NOMO-1 treated with dmso at 0.1 percent for 144 hours (cell line): ENCODE measurements around the gene NT5C2.
"Not testable (repeated sequence)": the region's sequence is repeated elsewhere in the genome, so short reads cannot be mapped to it uniquely, and the experiment has no call there.

Experiments used
- DNase-seq: peaks from one replicate; lab custom pipeline; 2025; ENCODE audit not compliant: unreplicated experiment; lab: John Stamatoyannopoulos, UW

The NT5C2 gene

DNA sequence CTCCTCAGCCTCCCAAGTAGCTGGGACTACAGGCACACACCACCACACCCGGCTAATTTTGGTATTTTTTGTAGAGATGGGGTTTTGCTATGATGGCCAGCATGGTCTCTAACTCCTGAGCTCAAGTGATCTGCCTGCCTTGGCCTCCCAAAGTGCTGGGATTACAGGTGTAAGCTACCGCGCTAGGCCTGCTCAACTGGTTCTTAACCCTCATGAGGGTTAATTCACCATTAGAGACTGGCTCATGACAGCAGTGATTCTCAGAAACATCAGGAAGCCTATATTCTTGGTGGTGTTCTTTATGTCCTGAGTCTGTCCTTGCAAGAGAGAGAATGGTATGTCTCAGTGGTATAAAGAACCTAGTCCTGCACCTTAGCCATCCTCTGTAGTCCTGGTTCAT lies 10.4 kb upstream of the NT5C2 start:
- no peak for DNase-seq

- DNase-seq, result peak; percentile 77
These were observed 9.2 kb upstream of the NT5C2 start for GRCh38 chr10:103202319-103202718.

- peak; percentile 88 for DNase-seq
These were observed 6.4 kb upstream of the NT5C2 start for GRCh38 chr10:103199488-103199887.

DNA sequence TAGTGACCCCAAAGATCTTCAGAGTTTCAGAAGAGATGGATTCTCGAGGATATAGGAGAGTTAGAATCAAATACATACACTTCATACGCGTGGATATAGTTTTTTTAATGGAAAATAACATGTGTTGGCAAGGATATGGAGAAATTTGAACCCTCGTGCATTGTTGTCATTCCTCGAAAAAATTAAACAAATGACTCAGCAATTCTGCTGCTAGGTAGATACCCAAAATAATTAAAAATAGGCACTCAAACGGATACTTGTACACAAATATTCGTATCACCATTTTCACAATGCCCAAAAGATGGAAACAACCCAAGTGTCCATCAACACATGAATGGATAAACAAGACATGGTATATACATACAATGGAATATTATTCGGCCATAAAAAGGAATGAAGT lies 5.6 kb upstream of the NT5C2 start:
- DNase-seq, result no peak

DNA sequence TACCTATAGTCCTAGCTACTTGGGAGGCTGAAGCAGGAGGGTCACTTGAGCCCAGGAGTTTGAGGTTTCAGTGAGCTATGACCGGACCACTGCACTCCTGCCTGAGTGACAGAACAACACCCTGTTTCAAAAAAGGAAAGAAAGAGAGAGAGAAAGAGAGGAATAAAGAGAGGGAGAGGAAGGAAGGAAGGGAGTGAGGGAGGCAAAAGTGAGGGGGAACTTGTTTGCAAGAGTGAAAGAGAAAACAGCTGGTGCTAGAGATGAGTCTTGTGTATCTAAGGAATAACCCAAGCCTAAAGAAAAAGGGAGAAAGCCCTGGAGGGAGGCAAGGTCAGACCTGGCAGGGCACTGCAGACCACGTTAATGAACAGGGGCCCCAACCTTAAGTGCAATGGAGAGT lies 4.8 kb upstream of the NT5C2 start:
- no peak for DNase-seq

- DNase-seq, result peak; percentile 73
These were observed 4.1 kb upstream of the NT5C2 start for GRCh38 chr10:103197174-103197573.

DNA sequence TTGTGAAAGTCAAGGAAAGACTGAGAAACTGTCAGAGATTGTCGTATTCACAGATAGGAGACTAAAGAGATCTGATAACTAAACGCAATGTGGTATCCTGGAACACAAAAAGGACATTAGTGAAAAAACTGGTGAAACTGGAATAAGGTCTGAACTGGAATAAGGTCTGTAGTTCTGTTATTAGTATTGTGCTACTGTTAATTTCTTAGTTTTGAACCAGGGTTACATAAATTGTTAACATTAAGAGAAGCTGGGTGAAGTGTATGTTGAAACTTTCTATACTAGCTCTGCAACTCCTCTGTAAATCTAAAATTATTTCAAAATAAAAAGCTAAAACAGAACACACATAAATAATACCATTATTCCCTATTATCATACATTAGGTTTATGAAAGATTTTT lies 3.4 kb upstream of the NT5C2 start:
- DNase-seq, result no peak

DNA sequence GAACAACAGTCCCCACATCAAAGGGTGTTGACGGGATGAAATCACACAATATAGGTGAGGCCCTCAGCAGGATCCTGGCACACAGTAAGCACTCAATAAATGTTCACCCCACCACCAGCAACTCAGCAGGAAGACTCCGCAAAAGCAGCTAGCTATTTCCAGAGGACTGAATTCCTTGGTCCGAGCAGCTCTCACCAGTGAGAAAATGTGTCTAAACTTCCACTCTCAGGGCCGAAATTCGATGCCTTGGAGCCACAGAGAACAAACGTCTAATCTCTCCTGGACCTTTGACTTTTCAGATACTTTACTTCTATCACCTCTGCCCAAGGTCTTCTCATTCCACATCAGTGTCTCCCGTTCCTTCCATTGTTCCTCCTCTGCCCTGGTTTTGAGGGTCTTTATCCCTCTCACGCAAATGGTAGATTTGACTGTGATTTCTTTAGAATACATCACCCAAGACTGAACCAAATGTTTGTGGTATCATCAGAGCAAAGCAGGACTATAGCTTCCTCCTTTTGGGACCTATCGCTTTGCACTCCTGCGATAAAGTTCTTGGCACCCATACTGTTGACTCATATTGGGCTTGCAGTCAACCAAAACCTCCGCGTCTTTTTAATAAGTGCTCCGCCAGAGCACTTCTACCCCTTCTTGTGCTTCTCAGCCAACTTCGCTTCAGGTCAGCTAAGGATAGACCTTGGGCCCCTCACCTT lies 903 bp upstream of the NT5C2 start:
- no peak for DNase-seq

- DNase-seq, result peak; percentile 83
These were observed 493 bp downstream of the NT5C2 start for GRCh38 chr10:103192451-103193106.

DNA sequence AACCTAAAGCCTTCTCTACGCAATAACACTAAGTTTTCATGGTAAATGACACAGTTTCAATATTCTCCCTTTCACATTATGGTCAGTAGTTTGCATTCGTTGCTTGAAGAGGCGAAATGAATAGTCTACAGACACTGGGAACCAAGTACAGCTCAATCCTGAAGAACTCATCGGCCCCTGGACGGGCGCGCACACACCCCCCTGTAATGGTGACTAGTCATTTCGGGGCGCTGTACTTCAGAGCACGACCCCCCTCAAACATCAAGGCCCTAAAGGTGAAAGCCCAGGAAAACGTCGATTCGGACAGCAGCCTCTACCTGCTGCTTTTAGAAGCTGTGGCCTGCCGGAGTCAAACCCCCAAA lies 1.0 kb downstream of the NT5C2 start:
- DNase-seq, result no peak

DNA sequence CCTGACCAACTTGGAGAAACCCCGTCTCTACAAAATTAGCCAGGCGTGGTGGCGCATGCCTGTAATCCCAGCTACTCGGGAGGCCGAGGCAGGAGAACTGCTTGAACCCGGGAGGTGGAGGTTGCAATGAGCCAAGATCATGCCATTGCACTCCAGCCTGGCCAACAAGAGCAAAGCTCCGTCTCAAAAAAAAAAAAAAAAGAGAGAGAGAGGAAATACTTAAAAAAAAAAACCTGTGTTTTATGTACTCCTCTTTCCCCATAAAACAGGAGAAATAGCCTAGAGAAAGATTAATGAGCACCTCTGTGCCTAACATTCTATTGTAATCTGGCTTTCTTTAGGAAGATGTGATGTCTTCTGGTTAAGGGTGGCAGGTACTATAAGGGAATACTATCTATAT lies 1.9 kb downstream of the NT5C2 start:
- not testable (repeated sequence) for DNase-seq

- DNase-seq, result no peak
These were observed 4.2 kb downstream of the NT5C2 start for GRCh38 chr10:103188853-103189252.

DNA sequence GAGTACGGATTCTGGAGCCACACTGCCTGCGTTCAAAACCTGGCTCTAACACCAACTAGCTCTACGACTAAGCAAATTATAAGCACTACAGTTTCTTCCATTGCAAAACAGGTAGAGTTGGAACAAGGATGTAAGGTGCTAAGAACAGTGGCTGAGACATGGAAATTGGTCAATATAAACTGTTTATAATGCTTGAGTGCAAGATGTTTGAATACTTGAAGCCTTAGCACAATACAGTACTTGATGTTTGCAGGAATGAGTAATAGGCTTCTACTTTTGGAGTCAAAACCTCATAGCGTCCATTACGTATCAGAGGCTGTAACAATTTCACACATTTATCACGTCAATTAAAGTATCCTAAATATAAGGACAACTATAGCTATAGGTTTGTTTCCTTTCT lies 6.9 kb downstream of the NT5C2 start:
- DNase-seq, result no peak

GRCh38 chr10:103184615-103185014 lies 8.5 kb downstream of the NT5C2 start:
- no peak for DNase-seq

DNA sequence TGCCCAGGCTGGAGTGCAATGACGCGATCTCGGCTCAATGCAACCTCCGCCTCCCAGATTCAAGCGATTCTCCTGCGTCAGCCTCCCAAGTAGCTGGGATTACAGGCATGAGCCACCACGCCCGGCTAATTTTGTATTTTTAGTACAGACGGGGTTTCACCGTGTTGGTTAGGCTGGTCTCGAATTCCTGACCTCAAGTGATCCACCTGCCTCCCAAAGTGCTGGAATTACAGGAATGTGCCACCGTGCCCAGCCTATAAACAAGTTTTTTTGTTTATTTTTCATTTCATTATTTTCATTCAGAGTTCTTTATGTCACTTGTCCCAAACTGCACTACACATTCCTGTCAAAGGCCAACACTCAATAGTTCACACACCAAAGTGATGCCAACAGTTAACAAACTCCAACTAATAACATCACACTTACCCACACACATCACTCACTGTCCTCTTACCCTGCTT lies 9.1 kb downstream of the NT5C2 start:
- not testable (repeated sequence) for DNase-seq

GRCh38 chr10:103181244-103181643 lies 11.8 kb downstream of the NT5C2 start:
- DNase-seq, result peak; percentile 85

- no peak for DNase-seq
These were observed 12.6 kb downstream of the NT5C2 start for GRCh38 chr10:103180491-103180890.

GRCh38 chr10:103177123-103177522 lies 15.9 kb downstream of the NT5C2 start:
- DNase-seq, result no peak

GRCh38 chr10:103175580-103176285 lies 17.3 kb downstream of the NT5C2 start:
- no peak for DNase-seq

GRCh38 chr10:103174324-103174723 lies 18.7 kb downstream of the NT5C2 start:
- DNase-seq, result not testable (repeated sequence)

DNA sequence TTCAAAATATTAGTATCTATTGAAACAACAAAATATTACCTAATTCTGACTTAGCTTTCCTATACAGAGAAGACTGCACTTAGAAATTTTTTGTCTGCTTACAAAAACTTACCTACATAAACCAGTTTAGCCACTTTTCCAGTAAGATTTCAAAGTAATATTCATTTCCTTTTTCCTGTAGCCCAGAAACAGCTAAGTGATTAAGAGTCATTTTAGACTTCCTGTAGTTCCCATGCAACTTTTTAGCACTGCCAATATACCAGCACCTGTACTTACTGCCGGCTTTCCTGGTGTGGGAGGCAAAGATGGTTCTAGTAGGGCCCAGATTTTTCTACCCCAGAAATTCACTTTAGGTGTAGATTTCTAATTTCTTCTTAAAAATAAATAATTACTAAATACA lies 21.8 kb downstream of the NT5C2 start:
- no peak for DNase-seq

DNA sequence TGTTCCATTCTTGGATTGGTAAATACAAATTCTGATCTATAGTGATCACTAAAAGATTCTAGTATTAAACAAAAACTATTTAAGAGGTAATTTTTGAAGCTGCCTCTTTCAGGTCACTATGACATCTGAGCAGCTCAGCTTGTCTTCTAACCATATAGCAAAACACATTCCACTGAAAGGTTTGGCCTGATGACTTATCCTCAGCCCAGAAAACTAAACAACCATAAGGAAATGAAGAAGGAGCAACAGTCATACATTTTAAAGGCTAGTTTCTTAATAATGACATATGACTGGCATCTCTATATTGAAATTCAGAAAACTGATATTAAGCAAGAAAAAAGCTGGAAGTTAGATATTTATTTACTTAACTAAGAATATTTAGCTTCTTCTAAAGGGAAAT lies 24.6 kb downstream of the NT5C2 start:
- no peak for DNase-seq
